NT2/D1 (cell line): Measurements from ENCODE around the gene SMAD6.

ENCODE experiments used
- DNase-seq: peaks from one replicate; pipeline ENCODE4 v3.0.0-alpha.2; 2011; ENCODE audit warnings: low read depth, low spot score
- H3K27me3 ChIP-seq: 2 replicates; pipeline ENCODE4 v1.6.0; 2011; ENCODE audit warnings: mild to moderate bottlenecking; ENCODE audit not compliant: insufficient read length, insufficient read depth
- H3K36me3 ChIP-seq: 2 replicates; pipeline ENCODE4 v1.6.1; 2011; ENCODE audit warnings: mild to moderate bottlenecking, low read length, mixed read lengths; ENCODE audit not compliant: insufficient read depth, insufficient read length
- H3K4me1 ChIP-seq: 2 replicates; pipeline ENCODE4 v1.5.1; 2011; ENCODE audit not compliant: insufficient read depth, insufficient read length
- H3K4me3 ChIP-seq: 2 replicates; pipeline ENCODE4 v1.5.1; 2011; ENCODE audit warnings: low read depth; ENCODE audit not compliant: insufficient read length
- H3K9ac ChIP-seq: 2 replicates; pipeline ENCODE4 v1.6.0; 2011; ENCODE audit warnings: low read depth; ENCODE audit not compliant: insufficient read length
- H3K9me3 ChIP-seq: 2 replicates; pipeline ENCODE4 v1.5.1; 2011; ENCODE audit warnings: mild to moderate bottlenecking, low read length; ENCODE audit not compliant: insufficient read depth
- SUZ12 ChIP-seq: IDR thresholded peaks from 2 replicates; pipeline ENCODE4 v1.6.1; 2011; ENCODE audit not compliant: insufficient read length, insufficient read depth; ENCODE audit errors: extremely low read depth
- YY1 ChIP-seq: IDR thresholded peaks from 2 replicates; pipeline ENCODE4 v1.6.1; 2011; ENCODE audit not compliant: insufficient read length, insufficient read depth
- ZNF274 ChIP-seq: IDR thresholded peaks from 2 replicates; pipeline ENCODE4 v1.6.1; 2011; ENCODE audit warnings: mild to moderate bottlenecking, low read depth, low read length

Gene SMAD6

GRCh38 chr15:66808181-66808824, 106.3 kb downstream of the SMAD6 start:
- TF ChIP-seq YY1: no peak
- TF ChIP-seq ZNF274: no peak
- no peak for TF ChIP-seq SUZ12
- Histone ChIP-seq H3K9ac (no peak overlapping the region), H3K36me3 (no peaks in the 10 kb centered on the region), H3K27me3 (no peaks in the 10 kb centered on the region), H3K9me3 (no peaks in the 10 kb centered on the region), H3K4me3 (no peak overlapping the region), H3K4me1 (peaks cover 15% of the 10 kb centered on the region)
- DNase-seq: no peak

DNA sequence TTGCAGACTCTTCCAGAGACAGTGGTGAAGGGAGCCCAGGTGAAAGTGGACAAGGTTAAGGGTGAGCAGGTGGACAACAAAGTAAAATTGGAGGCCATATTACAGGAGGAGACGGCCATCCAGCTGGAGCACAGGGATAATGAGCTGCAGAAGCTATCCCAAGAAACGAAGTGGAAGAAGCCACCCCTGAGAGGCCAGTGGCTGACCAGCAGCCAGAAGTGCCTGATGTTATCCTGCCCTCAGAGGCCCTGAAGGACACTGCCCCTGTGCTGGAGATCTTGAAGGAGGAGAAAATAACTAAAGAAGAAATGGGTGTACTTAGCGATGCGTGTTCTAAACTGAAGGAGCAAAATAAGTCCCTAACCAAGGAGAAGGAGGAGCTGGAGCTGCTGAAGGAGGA, 107.6 kb downstream of the SMAD6 start:
- Histone ChIP-seq H3K4me1 (peaks cover 8% of the 10 kb centered on the region), H3K36me3 (no peaks in the 10 kb centered on the region), H3K27me3 (no peaks in the 10 kb centered on the region), H3K9ac (no peak overlapping the region), H3K4me3 (no peak overlapping the region), H3K9me3 (peaks cover 11% of the 10 kb centered on the region)
- DNase-seq: no peak
- no peak for TF ChIP-seq SUZ12
- no peak for TF ChIP-seq ZNF274
- no peak for TF ChIP-seq YY1

- Histone ChIP-seq H3K4me1 (no peaks in the 10 kb centered on the region), H3K9me3 (peaks cover 11% of the 10 kb centered on the region), H3K27me3 (no peaks in the 10 kb centered on the region), H3K9ac (no peak overlapping the region), H3K36me3 (no peaks in the 10 kb centered on the region), H3K4me3 (no peak overlapping the region)
- no peak for TF ChIP-seq ZNF274
- TF ChIP-seq YY1: no peak
- no peak for TF ChIP-seq SUZ12
- no peak for DNase-seq
These were observed 113.3 kb downstream of the SMAD6 start for GRCh38 chr15:66815318-66815717.

DNA sequence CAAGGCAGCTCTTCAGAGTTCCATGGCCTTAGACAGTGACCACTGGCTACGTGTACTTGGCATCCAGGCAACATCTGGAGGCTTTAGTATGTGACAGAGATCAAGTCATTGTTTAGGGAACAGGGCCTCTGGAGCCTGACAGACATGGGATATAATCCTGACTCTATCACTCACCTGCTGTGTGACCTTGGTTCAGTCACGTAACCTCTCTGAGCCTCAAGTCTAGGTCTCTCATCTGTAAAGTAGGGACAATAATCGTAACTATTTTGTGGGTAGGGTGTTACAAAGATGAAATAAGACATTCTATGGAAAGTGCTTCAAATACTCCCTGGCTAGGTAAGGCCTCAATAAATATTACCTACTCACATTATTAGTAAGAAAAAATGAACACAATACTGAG, 114.2 kb downstream of the SMAD6 start:
- DNase-seq: no peak
- TF ChIP-seq YY1: no peak
- no peak for TF ChIP-seq ZNF274
- no peak for TF ChIP-seq SUZ12
- H3K9ac ChIP-seq: no peak overlapping the region
- no peaks in the 10 kb centered on the region for H3K27me3 ChIP-seq
- H3K4me3 ChIP-seq: no peak overlapping the region
- H3K9me3 ChIP-seq: peaks cover 11% of the 10 kb centered on the region
- H3K4me1 ChIP-seq: no peaks in the 10 kb centered on the region
- H3K36me3 ChIP-seq: no peaks in the 10 kb centered on the region

GRCh38 chr15:66819084-66819483, 117.0 kb downstream of the SMAD6 start:
- Histone ChIP-seq H3K4me1 (no peaks in the 10 kb centered on the region), H3K36me3 (no peaks in the 10 kb centered on the region), H3K4me3 (no peak overlapping the region), H3K9me3 (peaks cover 5% of the 10 kb centered on the region; the same call in 1 of the 2 replicates), H3K27me3 (no peaks in the 10 kb centered on the region), H3K9ac (no peak overlapping the region)
- DNase-seq: no peak
- TF ChIP-seq ZNF274: no peak

DNA sequence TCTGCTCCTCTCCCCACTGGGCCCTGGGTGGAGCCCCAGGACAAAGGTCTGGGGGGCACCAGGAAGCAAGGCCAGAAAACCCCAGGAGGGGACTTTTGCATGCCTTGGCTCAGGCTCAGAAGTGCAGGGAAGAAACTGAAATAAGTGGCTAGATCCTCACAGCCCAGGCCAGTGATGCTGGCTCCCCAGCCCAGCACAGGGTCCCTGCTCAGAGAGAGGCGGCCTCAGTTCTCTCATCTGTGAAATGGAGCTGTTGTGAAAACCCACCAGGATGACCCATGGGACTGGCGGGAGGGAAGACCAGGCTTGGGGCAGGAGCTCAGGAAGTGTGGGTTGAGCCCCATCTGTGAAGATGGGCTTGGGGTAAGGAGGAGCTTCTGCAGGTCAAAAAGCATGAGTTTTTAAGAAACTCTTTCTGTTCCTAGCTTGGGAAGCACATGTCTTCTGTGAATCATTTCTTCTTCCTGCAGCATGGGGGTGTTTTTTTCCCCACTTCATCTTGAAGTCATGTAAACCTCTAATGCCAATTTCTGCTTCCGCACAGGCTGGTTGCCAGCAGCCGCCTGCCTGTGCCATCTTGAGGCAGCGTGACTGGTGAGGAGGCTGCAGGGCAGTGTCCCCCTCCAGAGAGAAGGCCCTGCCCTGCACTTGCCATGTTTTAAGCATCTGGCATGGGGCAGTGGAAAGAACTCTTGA, 118.6 kb downstream of the SMAD6 start:
- no peak for DNase-seq
- Histone ChIP-seq H3K9me3 (no peaks in the 10 kb centered on the region), H3K9ac (no peak overlapping the region), H3K4me3 (no peak overlapping the region), H3K27me3 (no peaks in the 10 kb centered on the region), H3K36me3 (no peaks in the 10 kb centered on the region), H3K4me1 (peaks cover 4% of the 10 kb centered on the region)
- TF ChIP-seq YY1 (no peak), SUZ12 (no peak), ZNF274 (no peak)

DNA sequence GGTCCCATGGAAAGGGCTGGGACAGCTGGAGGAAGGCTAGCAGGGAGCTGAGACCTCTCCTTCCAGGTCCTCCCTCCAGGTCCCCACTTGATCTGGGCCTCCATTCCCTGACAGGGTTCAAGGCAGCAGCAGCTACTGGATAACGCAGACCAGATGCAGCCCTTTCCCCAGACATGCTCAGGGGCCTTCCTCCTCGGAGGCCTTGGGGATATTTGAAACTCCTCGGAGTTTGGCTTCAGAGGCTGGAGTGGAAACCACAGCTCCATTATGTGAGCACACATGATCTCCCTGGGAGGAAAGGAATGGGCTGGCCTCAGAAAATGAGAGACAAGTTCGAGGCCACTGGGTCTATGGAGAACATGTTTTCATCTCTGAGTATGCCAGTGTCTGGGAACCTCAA, 119.3 kb downstream of the SMAD6 start:
- no peak for TF ChIP-seq ZNF274
- no peak for TF ChIP-seq SUZ12
- TF ChIP-seq YY1: no peak
- DNase-seq: no peak
- Histone ChIP-seq H3K9ac (no peak overlapping the region), H3K4me3 (no peak overlapping the region), H3K27me3 (no peaks in the 10 kb centered on the region), H3K36me3 (no peaks in the 10 kb centered on the region), H3K9me3 (no peaks in the 10 kb centered on the region), H3K4me1 (peaks cover 5% of the 10 kb centered on the region)

- TF ChIP-seq SUZ12: no peak
- no peak for TF ChIP-seq YY1
- no peak for TF ChIP-seq ZNF274
- DNase-seq: no peak
- Histone ChIP-seq H3K27me3 (no peaks in the 10 kb centered on the region), H3K36me3 (no peaks in the 10 kb centered on the region), H3K9me3 (no peaks in the 10 kb centered on the region), H3K4me3 (no peak overlapping the region), H3K9ac (no peak overlapping the region), H3K4me1 (peaks cover 10% of the 10 kb centered on the region)
These were observed 120.1 kb downstream of the SMAD6 start for GRCh38 chr15:66822114-66822513.
